GM12878 (cell line): ENCODE measurements around the gene HEMK1. TPM values are rescaled to one million over a fixed set of nuclear protein-coding genes. Genes with fewer than 3 reads are reported as not detected.

Experiments
- ATAC-seq: fragments of 200-7000 bp; cut with Tn5 transposase; 3 replicates; pipeline ENCODE4 v1.9.1; 2020; ENCODE audit warnings: mild to moderate bottlenecking, moderate library complexity
- BruUV-seq: library from RNA; stranded (reverse); fragments of 400-500 nt; replicated peaks from 2 replicates; lab custom pipeline; 2021; lab: Mats Ljungman, UMichigan
- CTCF ChIA-PET: fragments of 300-600 bp; sonication (Branson Sonifier 250); formaldehyde crosslinking; extraction: SDS; loops from one replicate; lab custom pipeline; 2021; ENCODE audit warnings: inconsistent platforms; lab: Yijun Ruan, JAX
- POLR2A ChIA-PET: fragments of 350-600 bp; formaldehyde crosslinking; extraction: SDS; loops from one replicate; lab custom pipeline; 2021; ENCODE audit warnings: inconsistent platforms; lab: Charles Lee
- RAD21 ChIA-PET: fragments of 300-600 bp; sonication (Branson Sonifier 250); formaldehyde crosslinking; loops from one replicate; lab custom pipeline; 2023; ENCODE audit warnings: antibody characterized with exemption; ENCODE audit not compliant: unreplicated experiment; lab: Charles Lee
- SMC1A ChIA-PET: fragments of 300-600 bp; sonication (Branson Sonifier 250); formaldehyde crosslinking; loops from one replicate; lab custom pipeline; 2023; ENCODE audit not compliant: unreplicated experiment, uncharacterized antibody; lab: Charles Lee
- DNase-seq: peaks from one replicate; pipeline ENCODE4 v3.0.0-alpha.2; 2011; ENCODE audit warnings: low read depth, low spot score
- FAIRE-seq: peaks from 3 replicates; lab custom pipeline; 2011; peaks lifted over from hg19 to GRCh38; lab: Jason Lieb, UNC
- H2AFZ ChIP-seq: 2 replicates; pipeline ENCODE4 v1.6.0; 2011; ENCODE audit warnings: low read depth, low read length, control low read depth; ENCODE audit not compliant: control insufficient read depth
- H3K27ac ChIP-seq: 2 replicates; pipeline ENCODE4 v1.5.1; 2011; ENCODE audit warnings: control low read depth; ENCODE audit not compliant: control insufficient read depth, insufficient read depth
- H3K27me3 ChIP-seq, 2 experiments: replicated peaks in 1 of 2; 2 replicates each; pipeline versions ENCODE4 v1.6.0 to v1.6.1; 2011; ENCODE audit warnings: low read length in 1 of 2; ENCODE audit not compliant: control insufficient read depth in 2 of 2, insufficient read depth in 2 of 2
- H3K36me3 ChIP-seq, 2 experiments: 2 replicates each; pipeline ENCODE4 v1.5.1; 2011; ENCODE audit warnings: low read length in 1 of 2; ENCODE audit not compliant: control insufficient read depth in 2 of 2, insufficient read depth in 2 of 2
- H3K4me1 ChIP-seq: 2 replicates; pipeline ENCODE4 v1.6.1; 2011; ENCODE audit warnings: mild to moderate bottlenecking, low read length, moderate library complexity, mixed read lengths; ENCODE audit not compliant: control insufficient read depth, insufficient read depth
- H3K4me2 ChIP-seq: 2 replicates; pipeline ENCODE4 v1.6.0; 2011; ENCODE audit warnings: control low read depth; ENCODE audit not compliant: control insufficient read depth, insufficient read depth
- H3K4me3 ChIP-seq: fragments of 200-600 bp; sonication (generic); 2 replicates; pipeline ENCODE4 v1.5.1; 2016
- H3K79me2 ChIP-seq: 2 replicates; pipeline ENCODE4 v1.6.0; 2011; ENCODE audit warnings: low read length; ENCODE audit not compliant: control insufficient read depth, insufficient read depth
- H3K9ac ChIP-seq: 2 replicates; pipeline ENCODE4 v1.8.0; 2011; ENCODE audit warnings: low read length, control low read depth, mixed read lengths; ENCODE audit not compliant: control insufficient read depth, insufficient read depth
- H3K9me3 ChIP-seq: replicated peaks from 3 replicates; pipeline ENCODE4 v1.5.1; 2011; ENCODE audit warnings: mild to moderate bottlenecking, low read length; ENCODE audit not compliant: control insufficient read depth, insufficient read depth
- H4K20me1 ChIP-seq: 2 replicates; pipeline ENCODE4 v1.6.0; 2011; ENCODE audit not compliant: control insufficient read depth, insufficient read depth
- CBX3 ChIP-seq: fragments of 200-600 bp; sonication (generic); IDR thresholded peaks from 2 replicates; pipeline ENCODE4 v1.6.1; 2016; ENCODE audit warnings: low read depth, borderline replicate concordance
- DPF2 ChIP-seq: fragments of 450-650 bp; IDR thresholded peaks from 2 replicates; pipeline ENCODE4 v1.6.1; 2017; ENCODE audit warnings: mild to moderate bottlenecking
- JUNB ChIP-seq: IDR thresholded peaks from 2 replicates; pipeline ENCODE4 v1.6.1; 2016; ENCODE audit warnings: antibody characterized with exemption, mild to moderate bottlenecking
- MTA3 ChIP-seq: IDR thresholded peaks from 2 replicates; pipeline ENCODE4 v1.6.1; 2012; ENCODE audit warnings: low read length, inconsistent platforms, borderline replicate concordance
- PML ChIP-seq: IDR thresholded peaks from 2 replicates; pipeline ENCODE4 v1.6.1; 2012; ENCODE audit warnings: low read length, inconsistent platforms
- POLR2A ChIP-seq: IDR thresholded peaks from 2 replicates; pipeline ENCODE4 v1.6.1; 2011; ENCODE audit warnings: low read depth, mild to moderate bottlenecking, low read length
- RAD21 ChIP-seq: IDR thresholded peaks from 2 replicates; pipeline ENCODE4 v1.6.1; 2011; ENCODE audit warnings: mild to moderate bottlenecking, low read depth, low read length, moderate library complexity; ENCODE audit not compliant: insufficient read depth
- RAD51 ChIP-seq: fragments of 450-650 bp; IDR thresholded peaks from 2 replicates; pipeline ENCODE4 v1.6.1; 2016; ENCODE audit warnings: moderate library complexity, mild to moderate bottlenecking, inconsistent platforms
- RB1 ChIP-seq: fragments of 450-650 bp; formaldehyde crosslinking; IDR thresholded peaks from 2 replicates; pipeline ENCODE4 v1.6.1; 2017; ENCODE audit warnings: mild to moderate bottlenecking, borderline replicate concordance
- SKIL ChIP-seq: fragments of 450-650 bp; IDR thresholded peaks from 2 replicates; pipeline ENCODE4 v1.6.1; 2017; ENCODE audit warnings: mild to moderate bottlenecking, low read depth, inconsistent platforms; ENCODE audit not compliant: poor library complexity, severe bottlenecking
- ZZZ3 ChIP-seq: IDR thresholded peaks from 2 replicates; pipeline ENCODE4 v1.6.1; 2011; ENCODE audit warnings: low read depth; ENCODE audit not compliant: control insufficient read depth, insufficient read length
- WGBS: methylation state at CpG from one replicate; pipeline ENCODE4 v1.1.6; 2016; ENCODE audit warnings: low lambda C conversion rate; ENCODE audit not compliant: insufficient replicate concordance, insufficient coverage; ENCODE audit errors: missing lambda C conversion rate; 5-methylcytosine and 5-hydroxymethylcytosine counted together
- in situ Hi-C: fragments of 300-500 bp; cut with MboI; formaldehyde crosslinking; loops from 9 replicates; pipeline ENCODE4 v1.14.3; 2018; ENCODE audit warnings: mixed read lengths
- intact Hi-C: fragments of 100-400 bp; cut with micrococcal nuclease; formaldehyde crosslinking; loops from one replicate; pipeline ENCODE4 v1.14.2; 2022; ENCODE audit not compliant: unreplicated experiment
- polyA plus RNA-seq, 11 experiments: library from polyadenylated mRNA; depleted of rRNA in 4 of 11; unstranded in 6 of 11; stranded (reverse) in 5 of 11; fragments of >200 nt; fragmentation: Nextera tagmentation in 4 of 11; fragmentation: Illumina TruSeq in 1 of 11; extraction: Ambion mirVana in 4 of 11; extraction: Trizol in 1 of 11; gene quantifications; 1 replicate in 1 of 11; 2 replicates in 10 of 11; pipeline versions ENCODE4 v1.2.1 to v1.2.3, GENCODE V29; 2011 to 2016; ENCODE audit warnings: inconsistent platforms in 2 of 11, missing spikeins in 2 of 11, low read depth in 1 of 11
- total RNA-seq, 4 experiments: library from RNA; depleted of rRNA in 3 of 4; stranded (reverse); fragments of >200 nt in 3 of 4; fragmentation: Illumina TruSeq in 1 of 4; extraction: Trizol in 1 of 4; gene quantifications; 2 replicates each; pipeline versions ENCODE4 v1.2.1 to v1.2.3, GENCODE V29; 2013 to 2021
- TF ChIP-seq, protein P1 (sequence below): fragments of 450-650 bp; IDR thresholded peaks from 2 replicates; pipeline ENCODE4 v1.6.1; 2017; ENCODE audit warnings: mild to moderate bottlenecking
- TF ChIP-seq, protein P2 (sequence below): IDR thresholded peaks from 2 replicates; pipeline ENCODE4 v1.6.1; 2012; ENCODE audit warnings: low read depth, low read length, improper control_type of control experiment

The HEMK1 gene
- total and polyA plus RNA-seq, 10 of the 15 experiments (the other 5 are each of a cell fraction or from before 2014, with no cell fraction given), result 2.8 to 19.0 (median 12.0) TPM

DNA sequence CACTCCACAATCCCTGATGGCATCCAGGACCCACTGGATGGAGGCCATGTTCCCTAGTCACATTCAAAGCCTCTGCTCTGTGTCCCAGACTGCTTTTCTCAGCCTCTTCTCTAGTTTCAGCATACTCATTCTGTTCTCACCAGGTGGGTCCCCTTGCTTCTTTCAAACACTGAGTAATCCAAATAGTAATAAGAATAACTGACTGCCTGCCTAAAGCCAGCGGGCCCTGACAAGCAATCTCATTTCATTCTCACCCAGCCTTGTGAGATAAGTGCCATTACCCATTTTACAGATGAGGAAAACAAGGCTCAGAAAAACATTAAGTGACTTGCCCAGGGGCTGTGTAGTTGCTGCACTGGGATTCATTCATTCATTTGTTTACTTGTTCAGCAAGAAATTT is 73.1 kb downstream of the HEMK1 start (continued):
- TF ChIP-seq DPF2, result no peak
- TF ChIP-seq PML, result no peak

- WGBS, result 81% methylated on average over 6 of the region's 7 CpGs
- SMC1A ChIA-PET, result no interaction called here
- RAD21 ChIA-PET, result no interaction called here
- no peak overlapping the region for H3K27ac ChIP-seq
- BruUV-seq, result no TSS peak
- in situ Hi-C loops, result no loop called here
- TF ChIP-seq RB1 (no peak), POLR2A (no peak)
- no peak overlapping the region for H2AFZ ChIP-seq
- H3K27me3 ChIP-seq, result no peaks in the 10 kb centered on the region
- peaks cover 5 to 18% of the 10 kb centered on the region in 2 experiments; a peak in 3 of 4 replicates for H3K36me3 ChIP-seq
- no peak overlapping the region for H3K9ac ChIP-seq
- CTCF ChIA-PET, result interaction anchor here (1.1 kb wide), 1 partner anchor 8 kb away, joined by 4 read pairs; no protein-coding TSS in a partner anchor
- H4K20me1 ChIP-seq, result no peaks in the 10 kb centered on the region; the same call in 1 of the 2 replicates
- no peak for ATAC-seq
- no peak overlapping the region for H3K4me2 ChIP-seq
- FAIRE-seq, result no peak
- H3K79me2 ChIP-seq, result no peaks in the 10 kb centered on the region
- intact Hi-C loops, result no loop called here
- H3K4me1 ChIP-seq, result no peaks in the 10 kb centered on the region
- no peak overlapping the region for H3K4me3 ChIP-seq
- POLR2A ChIA-PET, result no interaction called here
- no peak for DNase-seq
- H3K9me3 ChIP-seq, result no peaks in the 10 kb centered on the region
Observed at GRCh38 chr3:50644561-50644960, 75.2 kb downstream of the HEMK1 start.

- H4K20me1 ChIP-seq, result no peaks in the 10 kb centered on the region; the same call in 1 of the 2 replicates
- no peak overlapping the region for H3K9ac ChIP-seq
- SMC1A ChIA-PET, result no interaction called here
- no peak overlapping the region for H3K4me2 ChIP-seq
- H3K27ac ChIP-seq, result no peak overlapping the region
- POLR2A ChIA-PET, result no interaction called here
- no peak overlapping the region for H3K4me3 ChIP-seq
- peaks cover 5 to 18% of the 10 kb centered on the region in 2 experiments; a peak in 3 of 4 replicates for H3K36me3 ChIP-seq
- 94% methylated on average over 2 of the region's 2 CpGs for WGBS
- in situ Hi-C loops (no loop called here), intact Hi-C loops (no loop called here)
- CTCF ChIA-PET, result no interaction called here
- ATAC-seq (no peak), DNase-seq (no peak), FAIRE-seq (no peak)
- no peaks in the 10 kb centered on the region for H3K4me1 ChIP-seq
- no peaks in the 10 kb centered on the region for H3K27me3 ChIP-seq
- H3K79me2 ChIP-seq, result no peaks in the 10 kb centered on the region
- no peak overlapping the region for H2AFZ ChIP-seq
- H3K9me3 ChIP-seq, result no peaks in the 10 kb centered on the region
- RAD21 ChIA-PET, result no interaction called here
- BruUV-seq, result no TSS peak
- no peak for TF ChIP-seq JUNB
- no peak for TF ChIP-seq SKIL
- TF ChIP-seq ZZZ3, result no peak
- TF ChIP-seq, protein P1, sequence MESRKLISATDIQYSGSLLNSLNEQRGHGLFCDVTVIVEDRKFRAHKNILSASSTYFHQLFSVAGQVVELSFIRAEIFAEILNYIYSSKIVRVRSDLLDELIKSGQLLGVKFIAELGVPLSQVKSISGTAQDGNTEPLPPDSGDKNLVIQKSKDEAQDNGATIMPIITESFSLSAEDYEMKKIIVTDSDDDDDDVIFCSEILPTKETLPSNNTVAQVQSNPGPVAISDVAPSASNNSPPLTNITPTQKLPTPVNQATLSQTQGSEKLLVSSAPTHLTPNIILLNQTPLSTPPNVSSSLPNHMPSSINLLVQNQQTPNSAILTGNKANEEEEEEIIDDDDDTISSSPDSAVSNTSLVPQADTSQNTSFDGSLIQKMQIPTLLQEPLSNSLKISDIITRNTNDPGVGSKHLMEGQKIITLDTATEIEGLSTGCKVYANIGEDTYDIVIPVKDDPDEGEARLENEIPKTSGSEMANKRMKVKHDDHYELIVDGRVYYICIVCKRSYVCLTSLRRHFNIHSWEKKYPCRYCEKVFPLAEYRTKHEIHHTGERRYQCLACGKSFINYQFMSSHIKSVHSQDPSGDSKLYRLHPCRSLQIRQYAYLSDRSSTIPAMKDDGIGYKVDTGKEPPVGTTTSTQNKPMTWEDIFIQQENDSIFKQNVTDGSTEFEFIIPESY, result no peak
- TF ChIP-seq CBX3, result no peak
- TF ChIP-seq RAD21, result no peak
- TF ChIP-seq MTA3, result no peak
- TF ChIP-seq RAD51, result no peak
- TF ChIP-seq, protein P2, sequence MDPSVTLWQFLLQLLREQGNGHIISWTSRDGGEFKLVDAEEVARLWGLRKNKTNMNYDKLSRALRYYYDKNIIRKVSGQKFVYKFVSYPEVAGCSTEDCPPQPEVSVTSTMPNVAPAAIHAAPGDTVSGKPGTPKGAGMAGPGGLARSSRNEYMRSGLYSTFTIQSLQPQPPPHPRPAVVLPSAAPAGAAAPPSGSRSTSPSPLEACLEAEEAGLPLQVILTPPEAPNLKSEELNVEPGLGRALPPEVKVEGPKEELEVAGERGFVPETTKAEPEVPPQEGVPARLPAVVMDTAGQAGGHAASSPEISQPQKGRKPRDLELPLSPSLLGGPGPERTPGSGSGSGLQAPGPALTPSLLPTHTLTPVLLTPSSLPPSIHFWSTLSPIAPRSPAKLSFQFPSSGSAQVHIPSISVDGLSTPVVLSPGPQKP, result no peak
Observed at GRCh38 chr3:50645378-50645777, 76.1 kb downstream of the HEMK1 start.
